ENCODE results near the gene SKA2.
"Not testable (repeated sequence)": the region's sequence is repeated elsewhere in the genome, so short reads cannot be mapped to it uniquely, and the experiment has no call there.

SKA2 gene, protein sequence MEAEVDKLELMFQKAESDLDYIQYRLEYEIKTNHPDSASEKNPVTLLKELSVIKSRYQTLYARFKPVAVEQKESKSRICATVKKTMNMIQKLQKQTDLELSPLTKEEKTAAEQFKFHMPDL

DNA sequence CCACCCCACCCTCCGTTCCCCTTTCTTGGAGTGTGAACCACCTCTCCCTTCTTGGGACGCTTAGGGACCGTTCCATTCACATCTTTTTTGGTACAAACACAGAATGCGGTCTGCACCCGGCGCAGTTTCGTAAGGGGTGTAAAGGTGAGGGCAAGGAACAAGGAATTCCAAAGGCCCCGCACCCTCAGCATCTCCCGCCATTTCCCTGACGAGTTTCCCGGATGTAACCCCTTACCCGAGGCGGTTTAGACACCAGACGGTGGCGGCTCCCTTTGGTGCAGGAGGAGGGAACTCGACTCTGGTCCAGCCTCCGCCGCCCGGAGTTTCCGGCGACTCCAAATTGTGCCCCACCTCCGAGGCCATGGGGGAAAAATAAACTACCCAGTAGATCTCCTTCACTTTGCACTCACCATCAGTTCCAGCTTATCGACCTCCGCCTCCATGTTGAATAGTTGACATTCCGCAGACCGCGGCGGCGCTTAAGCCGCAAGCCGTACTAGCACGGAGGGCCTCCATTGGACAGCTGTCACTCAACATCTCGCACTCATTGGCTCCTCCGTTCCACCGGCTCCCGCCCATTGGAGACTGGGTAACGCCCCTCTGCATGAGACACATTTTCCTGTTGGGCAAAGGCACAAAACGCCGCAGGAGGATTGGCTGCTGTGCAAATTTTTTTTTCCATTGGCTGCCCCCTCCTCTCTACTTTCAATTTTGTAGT is at the start of gene SKA2:
Gene SKA2 (minus strand): TSS at position 466 of the 718 bp plus-strand sequence. CDS start 23 bp downstream, at position 443.
- DNase-seq = peak; percentile 100

DNA sequence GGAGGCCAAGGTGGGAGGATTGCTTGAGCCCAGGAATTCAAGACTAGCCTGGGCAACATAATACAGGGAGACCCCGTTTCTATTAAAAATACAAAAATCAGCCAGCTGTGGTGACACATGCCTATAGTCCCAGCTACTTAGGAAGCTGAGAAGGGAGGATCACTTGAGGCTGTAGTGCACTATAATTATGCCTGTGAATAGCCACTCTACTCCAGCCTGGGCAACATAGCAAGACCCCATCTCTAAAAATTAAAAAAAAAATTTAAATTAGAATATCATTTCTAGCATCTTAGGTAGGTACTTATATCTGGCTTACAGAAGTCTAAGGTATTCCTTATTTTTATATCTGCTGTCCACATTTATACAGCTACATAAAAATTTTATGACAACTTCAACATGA is 47.3 kb upstream of the SKA2 start:
- no peak for DNase-seq

DNA sequence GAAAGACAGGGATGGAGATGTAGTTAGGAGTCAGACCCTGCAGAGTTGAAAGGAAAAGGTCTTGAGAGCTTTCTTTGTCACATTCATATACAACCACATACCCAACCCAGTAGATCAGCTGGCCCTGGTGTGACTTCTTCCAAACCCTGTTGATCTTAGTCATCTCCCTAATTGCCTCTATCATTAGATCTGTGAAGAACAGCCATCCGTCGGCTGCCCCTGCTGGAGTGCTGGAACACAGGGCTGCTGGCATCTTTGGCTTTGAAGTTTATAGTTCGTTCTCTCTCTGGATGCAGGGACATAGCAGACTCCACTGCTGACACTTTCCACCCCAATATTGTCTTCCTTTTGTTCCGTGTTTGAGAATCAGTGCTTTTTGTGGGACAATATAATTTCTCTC is 44.4 kb upstream of the SKA2 start:
- no peak for DNase-seq

DNA sequence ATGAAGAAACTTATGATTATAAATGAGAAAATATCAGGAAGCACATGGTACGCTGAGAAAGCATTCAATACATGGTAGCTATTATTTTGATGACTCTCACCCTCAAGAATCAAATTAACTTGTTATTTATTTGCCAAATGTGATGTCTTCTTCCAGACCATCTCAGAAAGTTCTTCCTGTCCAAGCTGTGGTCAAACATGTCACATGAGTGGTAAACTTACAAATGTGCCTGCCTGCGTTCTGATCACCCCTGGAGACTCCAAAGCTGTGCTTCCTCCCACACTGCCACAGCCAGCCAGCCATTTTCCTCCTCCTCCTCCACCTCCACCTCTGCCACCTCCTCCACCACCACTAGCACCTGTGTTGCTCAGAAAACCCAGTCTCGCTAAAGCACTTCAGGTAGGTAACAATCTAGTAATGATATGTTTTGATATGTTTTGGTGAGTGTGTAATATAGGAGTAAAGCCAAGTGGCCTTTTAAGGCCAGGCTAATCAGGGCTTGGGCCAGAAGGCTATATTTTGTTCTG is 38.4 kb upstream of the SKA2 start:
- no peak for DNase-seq

DNA sequence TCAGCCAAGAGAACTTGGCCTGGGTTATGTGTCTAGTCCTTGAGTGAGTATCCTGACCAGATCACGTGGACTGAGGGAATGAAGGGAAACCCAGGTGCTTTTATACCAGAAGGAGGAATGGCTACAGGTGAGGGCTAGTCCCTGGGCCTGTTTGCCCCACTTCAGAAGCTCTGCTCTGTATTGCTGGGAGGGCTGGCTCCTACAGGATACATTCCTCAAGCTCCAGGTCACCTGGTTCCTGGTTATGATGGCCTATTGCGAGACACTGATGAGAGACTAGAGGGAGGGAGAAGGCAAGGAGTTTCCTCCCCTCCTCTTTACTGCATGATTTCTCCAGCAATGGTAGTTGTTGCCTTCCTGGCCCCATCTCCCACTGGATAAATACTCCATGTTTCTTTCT is 35.8 kb upstream of the SKA2 start:
- DNase-seq = no peak

DNA sequence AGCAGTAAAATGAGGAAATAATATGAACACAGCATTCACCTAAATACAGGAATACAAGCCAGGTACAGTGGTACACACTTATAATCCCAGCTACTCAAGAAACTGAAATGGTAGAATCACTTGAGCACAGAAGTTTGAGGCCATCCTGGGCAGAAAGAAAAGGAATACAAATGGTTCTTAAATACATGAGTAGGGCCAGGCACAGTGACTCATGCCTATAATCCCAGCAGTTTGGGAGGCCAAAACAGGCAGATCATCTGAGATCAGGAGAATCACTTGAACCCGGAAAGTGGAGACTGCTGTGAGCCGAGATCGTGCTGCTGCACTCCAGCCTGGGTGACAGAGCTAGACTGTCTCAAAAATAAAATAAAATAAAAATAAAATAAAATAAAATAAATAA is 31.9 kb upstream of the SKA2 start:
- no peak for DNase-seq

DNA sequence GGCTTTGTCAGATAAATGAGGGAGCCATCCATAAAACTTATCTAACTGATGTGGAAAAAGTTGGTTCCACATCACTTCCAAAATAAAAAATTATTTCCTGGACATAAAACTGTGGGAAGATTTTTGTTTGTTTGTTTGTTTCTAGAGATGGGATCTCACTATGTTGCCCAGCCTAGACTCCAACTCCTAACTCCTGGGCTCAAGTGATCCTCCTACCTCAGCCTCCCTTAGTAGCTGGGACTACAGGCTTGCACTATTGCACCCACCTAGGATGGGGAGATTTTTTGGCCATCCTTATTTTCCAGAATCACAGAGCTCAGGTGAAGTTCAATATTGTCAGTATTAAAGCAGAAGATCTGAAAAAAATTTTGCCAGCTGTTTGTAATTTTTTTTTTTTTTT is 31.0 kb upstream of the SKA2 start:
- no peak for DNase-seq

DNA sequence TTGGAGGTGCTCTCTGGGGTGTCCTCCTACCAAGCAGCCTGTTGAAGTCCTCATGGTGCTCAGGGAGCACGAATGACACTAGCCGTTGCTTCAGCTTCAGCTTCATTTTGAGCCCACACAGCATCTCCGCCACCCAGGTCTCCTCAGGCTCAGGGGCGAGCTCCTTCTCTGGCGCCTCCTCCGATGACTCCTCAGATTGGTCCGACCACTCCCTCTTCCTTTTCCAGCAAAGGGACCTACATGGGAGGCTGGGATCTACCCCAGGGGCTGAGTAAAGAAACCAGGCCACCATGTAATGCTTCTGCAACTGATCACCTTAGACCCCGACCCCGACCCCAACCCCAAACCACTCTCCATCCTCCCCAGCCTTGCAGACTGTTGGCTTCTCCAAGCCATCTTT is 26.5 kb upstream of the SKA2 start:
- no peak for DNase-seq

DNA sequence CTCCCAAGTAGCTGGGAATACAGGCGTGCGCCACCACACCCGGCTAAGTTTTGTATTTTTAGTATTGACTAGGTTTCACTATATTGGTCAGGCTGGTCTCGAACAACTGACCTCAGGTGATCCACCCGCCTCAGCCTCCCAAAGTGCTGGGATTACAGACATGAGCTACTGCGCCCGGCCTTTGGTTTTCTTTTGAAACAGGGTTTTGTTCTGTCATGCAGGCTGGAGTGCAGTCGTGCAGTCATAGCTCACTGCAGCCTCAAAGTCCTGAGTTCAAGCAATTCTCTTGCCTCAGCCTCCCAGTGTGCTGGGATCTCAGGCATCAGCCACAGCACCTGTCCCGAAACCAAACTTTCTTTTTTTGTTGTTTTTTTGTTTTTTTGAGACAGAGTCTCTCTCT is 25.6 kb upstream of the SKA2 start:
- no peak for DNase-seq

DNA sequence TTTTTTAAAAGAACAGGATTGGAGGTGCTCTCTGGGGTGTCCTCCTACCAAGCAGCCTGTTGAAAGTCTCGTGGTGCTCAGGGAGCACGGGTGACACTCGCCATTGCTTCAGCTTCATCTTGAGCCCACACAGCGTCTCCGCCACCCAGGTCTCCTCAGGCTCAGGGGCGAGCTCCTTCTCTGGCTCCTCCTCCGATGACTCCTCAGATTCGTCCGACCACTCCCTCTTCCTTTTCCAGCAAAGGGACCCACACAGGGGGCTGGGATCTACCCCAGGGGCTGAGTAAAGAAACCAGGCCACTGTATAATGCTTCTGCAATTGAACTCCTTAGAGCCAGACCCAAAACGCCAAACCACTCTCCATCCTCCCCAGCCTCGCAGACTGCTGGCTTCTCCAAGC is 24.6 kb upstream of the SKA2 start:
- DNase-seq = not testable (repeated sequence)

DNA sequence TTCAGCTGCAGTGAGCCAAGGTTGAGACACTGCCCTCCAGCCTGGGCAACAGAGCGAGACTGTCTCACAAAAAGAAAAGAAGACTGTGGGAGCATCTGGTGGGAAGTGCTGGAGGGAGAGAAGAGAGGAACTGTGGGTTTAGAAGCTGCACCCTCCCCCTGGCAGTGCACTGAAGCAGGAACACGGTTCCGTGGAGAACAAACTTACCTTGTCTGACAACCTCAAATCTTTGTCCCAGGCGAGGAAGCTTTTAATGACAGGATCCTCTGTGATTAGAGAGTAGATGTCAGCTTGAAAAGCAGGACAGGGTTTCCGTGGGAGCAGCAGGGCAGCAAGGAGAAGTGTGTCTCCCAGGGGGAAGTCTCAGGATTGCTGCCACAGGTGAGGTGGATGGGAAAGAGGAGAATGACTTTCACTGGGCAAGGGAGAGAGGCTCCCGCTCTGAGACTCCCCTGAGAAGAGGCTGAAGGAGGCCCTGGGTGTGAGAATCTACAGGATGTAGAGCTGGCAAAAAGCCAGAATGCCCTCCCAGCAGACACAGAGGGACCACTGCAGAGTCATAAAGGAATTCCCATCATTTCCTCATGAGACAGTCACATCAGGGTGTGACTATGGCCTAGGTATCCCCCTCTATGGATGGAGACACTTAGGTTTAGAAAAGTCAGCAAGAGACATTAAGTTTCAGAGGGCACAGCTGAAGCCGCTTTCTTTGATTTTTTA is 23.4 kb upstream of the SKA2 start:
- no peak for DNase-seq

DNA sequence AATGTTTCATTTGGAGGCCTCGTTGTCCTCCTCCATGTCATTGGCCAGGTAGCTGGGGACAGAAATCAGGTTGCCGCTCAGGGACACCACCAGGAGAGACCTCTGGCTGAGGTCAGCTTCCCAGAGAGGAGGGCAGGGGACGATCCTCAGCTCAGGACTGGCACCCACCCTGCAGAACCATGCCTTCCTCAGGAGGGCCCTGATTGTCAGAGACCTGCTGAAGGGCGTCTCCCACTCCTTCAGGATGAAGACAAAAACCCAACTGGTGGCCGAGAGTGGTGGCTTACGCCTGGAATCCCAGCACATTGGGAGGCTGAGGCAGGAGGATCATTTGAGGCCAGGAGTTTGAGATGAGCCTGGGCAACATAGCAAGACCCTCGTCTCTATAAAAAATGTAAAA is 20.1 kb upstream of the SKA2 start:
- no peak for DNase-seq

DNA sequence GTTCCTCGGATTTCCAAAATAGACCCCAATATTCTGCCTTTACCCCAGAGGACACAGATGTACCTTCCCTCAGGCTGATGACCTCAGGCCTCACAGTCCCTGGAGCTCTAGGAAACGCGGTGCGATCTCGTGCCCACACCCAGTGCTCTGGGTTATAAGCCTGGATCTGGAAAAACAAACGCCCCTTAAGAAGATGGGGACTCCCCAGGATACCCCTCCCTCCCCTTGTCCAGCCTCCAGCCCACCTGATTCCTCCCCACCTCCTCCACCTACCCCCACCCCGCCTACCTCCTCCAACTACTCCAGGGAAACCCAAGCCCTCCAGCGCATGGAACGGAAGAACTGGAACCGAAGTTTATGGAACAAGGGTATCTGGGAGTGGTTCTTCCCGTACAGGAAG is 19.7 kb upstream of the SKA2 start:
- no peak for DNase-seq

DNA sequence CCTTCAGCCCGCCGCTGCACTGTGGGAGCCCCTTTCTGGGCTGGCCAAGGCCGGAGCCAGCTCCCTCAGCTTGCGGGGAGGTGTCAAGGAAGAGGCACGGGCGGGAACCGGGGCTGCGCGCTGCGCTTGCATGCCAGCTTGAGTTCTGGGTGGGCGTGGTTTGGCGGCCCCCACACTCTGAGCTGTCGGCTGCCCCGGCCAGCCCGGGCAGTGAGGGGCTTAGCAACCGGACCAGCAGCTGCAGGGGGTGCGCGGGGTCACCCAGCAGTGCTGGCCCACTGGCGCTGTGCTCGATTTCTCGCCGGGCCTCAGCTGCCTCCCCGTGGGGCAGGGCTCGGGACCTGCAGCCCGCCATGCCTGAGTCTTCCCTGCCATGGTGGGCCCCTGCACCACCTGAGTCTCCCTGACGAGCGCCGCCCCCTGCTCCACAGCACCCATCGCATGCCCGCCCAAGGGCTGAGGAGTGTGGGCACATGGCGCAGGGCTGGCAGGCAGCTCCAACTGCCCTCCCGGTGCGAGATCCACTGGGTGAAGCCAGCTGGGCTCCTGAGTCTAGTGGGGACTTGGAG is 17.5 kb upstream of the SKA2 start:
- no peak for DNase-seq

DNA sequence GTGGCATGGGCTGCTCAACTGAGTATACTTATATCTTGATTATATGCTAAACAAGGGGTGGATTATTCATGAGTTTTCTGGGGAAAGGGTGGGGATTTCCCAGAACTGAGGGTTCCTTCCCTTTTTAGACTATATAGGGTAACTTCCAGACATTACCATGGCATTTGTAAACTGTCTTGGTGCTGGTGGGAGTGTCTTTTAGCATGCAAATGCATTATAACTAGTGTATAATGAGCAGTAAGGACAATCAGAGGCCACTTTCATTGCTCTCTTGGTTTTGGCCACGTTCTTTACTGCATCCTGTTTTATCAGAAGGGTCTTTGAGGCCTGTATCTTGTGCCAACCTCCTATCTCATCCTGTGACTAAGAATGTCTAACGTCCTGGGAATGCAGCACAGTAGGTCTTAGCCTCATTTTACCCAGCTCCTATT is 12.6 kb upstream of the SKA2 start:
- DNase-seq = no peak

DNA sequence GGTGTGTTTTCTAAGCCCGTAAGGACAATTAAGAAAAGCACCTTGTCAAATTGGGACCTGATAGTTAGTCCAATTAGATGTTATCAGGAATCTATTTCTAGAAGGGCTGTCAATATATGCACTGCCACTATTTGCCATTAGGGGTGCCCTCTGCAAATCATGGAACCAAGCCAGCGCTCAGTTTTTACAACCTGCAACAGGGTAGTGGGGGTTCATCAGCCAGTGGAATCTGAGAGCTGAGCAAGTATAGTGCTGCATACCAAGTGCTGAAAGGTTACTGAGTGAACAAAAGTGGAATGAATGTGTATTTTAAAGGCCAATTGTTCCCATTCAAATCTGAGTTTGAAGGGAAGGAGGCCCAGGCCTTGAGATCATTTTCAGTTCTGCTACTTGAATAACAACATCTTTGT is 11.0 kb upstream of the SKA2 start:
- DNase-seq = no peak

DNA sequence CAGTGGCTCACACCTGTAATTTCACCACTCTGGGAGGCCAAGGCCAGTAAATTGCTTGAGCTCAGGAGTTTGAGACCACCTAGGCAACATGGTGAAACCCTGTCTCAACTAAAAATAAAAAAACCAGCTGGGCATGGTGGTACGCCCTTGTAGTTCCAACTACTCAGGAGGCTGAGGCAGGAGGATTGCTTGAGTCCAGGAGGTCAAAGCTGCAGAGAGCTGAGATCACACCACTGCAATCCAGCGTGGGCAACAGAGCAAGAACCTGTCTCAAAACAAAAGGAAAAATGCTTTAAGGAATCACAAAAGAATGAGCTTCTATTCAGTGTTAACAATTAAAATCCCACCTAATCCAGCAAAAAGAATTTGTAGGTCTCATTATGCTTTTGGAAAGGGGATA is 6.5 kb upstream of the SKA2 start:
- no peak for DNase-seq

DNA sequence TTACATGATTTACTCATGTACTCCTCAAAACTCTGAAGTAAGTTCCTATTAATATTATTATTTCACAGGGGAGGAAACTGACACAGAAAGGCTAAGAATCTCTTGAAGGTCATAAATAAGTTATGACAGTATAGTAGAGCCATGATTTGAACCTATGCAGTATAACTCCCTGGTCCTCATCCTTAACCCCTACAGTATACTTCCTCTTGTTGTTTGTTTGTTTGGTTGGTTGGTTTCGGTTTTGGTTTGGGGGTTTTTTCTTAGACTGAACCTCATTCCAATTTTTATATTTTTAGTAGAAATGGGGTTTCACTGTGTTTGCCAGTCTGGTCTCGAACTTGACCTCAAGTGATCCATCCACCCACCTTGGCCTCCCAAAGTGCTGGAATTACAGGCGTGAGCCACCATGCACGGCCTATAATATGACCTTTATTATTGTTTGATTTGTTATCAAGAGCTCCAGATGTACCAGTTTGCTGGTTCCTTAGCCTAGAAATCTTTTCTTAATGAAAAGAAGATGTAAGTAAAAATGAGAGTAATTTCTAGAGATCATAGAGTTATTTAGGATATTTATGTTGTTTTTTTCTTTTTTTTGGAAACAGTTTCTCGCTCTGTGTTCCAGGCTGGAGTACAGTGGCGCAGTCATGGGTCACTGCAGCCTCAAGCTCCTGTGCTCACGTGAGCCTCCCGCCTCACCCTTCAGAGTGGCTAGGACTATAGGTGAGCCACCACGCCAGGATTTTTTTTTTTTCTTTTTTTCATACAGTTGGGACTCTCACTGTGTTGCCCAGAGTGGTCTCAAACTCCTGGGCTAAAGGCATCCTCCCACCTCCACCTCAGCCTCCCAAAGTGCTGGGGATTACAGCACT is 5.4 kb upstream of the SKA2 start:
- no peak for DNase-seq

DNA sequence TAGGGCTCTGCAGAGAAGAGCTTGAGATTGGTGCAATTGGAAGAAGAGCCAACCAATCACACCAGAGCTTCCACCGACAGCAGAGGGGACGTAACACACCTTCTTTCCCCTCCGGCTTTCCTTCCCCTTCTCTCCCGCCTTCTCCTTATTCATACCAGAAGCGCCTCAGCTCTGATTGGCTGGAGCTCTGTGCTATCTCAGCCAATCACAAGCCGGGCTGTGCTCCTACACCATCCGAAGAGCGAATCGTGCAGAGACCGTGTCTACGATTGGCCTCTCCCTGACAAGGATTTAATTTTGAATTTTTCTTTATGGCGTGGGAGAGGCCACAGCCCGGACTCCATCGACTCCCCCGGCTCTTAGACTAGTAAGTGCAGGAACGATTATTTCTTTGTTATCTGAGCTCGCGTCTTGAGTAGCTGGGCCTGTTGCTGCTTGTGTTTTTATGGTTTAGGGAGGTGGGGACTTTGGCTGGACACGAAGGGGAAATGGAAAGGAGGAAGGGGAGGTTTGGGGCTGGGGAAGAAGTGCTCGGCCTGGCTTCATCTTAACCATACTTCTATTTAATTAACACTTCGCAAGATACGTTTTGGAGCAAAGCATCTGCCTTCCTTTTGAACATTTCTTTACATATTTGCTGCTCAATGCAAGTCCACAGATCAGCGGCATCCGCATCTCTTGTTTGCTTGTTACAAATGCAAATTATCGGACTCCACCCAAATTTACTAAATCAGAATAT is 622 bp upstream of the SKA2 start, which contains the start of gene PRR11:
Gene PRR11 (plus strand): TSS at position 308 of the 739 bp plus-strand sequence. CDS start 14,007 bp downstream, outside the sequence.
- peak; percentile 100 for DNase-seq

DNA sequence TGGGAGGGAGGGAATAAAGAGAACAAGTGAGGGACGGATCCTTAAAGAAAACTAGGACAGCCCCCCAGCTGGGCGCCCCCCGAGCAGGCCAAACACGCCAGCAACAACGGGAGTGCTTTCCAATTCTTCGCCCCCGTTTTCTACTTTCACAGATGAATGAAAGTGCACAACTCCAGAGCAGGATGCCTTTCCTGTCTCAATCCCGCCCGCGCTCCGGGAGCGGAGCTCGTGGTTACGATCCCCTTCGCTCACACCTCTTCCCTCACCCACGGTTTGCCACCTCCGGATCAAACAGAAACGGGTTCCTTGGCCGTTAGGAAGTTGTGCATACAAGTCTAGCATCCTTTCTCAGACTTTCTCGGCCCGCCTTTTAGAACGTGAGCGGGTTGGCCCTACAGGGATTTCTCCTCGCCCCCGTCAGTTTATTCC is 680 bp downstream of the SKA2 start:
- DNase-seq = no peak

DNA sequence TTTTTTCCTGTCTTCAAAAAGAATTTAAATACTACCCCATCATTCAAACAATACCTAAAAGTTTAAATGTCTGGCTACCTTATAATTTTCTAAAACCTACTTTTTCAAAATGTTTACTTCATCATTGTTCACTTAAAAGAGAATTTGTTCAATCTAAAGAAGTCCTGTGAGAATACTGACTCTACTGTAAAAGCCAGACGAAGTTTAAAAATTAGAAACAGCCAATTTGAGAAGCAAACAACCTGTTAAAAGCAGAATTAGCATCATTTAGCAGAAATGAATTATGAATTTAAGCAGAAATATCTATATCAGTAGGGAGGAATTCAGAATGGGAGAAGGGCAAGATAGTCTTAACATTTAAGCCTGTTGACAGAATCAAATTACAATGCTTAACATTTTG is 2.1 kb downstream of the SKA2 start:
- no peak for DNase-seq

DNA sequence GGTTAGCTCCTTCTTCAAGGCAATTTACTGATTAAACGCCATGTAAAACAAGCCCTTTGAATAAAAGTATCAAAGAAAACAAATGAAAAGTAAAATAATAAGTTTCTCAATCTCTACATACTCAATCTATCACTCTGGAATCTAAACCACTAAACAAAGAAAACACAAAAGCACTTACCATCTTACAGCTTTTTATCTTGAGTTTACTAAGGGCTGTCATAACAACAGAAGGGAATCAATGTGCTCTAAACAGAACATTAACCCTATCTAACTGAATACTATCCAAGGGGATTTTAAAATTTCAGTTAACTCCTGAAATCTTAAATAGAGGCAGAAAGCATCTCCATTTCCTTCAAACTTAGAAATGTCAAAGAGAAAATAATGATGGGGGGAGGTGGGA is 3.4 kb downstream of the SKA2 start:
- DNase-seq = no peak
